Stimulated activated CD8-positive, alpha-beta memory T cell treated with anti-CD3 and anti-CD28 coated beads, Interleukin-12 subunit alpha, Interleukin-12 subunit beta, amount 100 ng/mL, for 24 hours (primary cell): ENCODE data around the gene STRBP.

Experiments used
- DNase-seq: peaks from one replicate; pipeline ENCODE4 v3.0.0-alpha.2; 2020; ENCODE audit errors: extremely low read depth

The STRBP gene

DNA sequence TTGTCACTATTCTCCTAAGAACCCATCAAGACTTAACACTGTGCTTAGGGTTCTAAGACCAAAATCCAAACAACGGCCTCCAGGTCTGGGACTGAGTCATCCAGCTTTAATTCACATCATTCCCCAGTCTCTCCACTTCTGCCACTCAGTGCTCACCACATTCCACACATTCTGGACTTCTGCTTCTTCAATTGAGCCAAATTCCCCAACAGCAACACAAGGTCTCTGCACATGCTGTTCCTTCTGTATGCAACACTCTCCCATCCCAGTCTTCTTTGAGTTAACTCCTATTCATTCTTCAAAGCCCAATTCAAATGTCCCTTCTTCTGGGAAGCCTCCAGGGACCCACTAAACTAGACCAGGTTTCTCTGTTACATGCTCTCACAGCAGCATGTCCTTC lies 137.1 kb downstream of the STRBP start:
- DNase-seq, result no peak

DNA sequence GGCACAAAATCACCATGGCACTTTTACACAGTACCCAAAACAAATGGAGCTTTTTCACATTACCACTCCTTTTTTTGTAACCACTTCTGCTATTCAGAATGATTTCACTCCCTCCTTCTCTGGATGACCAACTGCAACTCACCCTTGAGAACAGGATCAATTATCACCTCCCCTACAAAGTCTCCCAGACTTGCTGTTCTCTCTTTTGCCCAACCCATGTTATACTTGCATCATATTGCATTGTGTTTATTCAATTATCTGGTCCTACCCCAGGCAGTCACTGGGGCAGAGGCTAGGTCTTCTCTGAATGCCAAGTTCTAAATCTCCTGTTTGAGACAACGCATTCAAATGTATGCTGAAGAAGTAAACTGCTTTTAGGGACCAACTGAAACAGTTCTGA lies 139.0 kb downstream of the STRBP start:
- DNase-seq, result no peak

DNA sequence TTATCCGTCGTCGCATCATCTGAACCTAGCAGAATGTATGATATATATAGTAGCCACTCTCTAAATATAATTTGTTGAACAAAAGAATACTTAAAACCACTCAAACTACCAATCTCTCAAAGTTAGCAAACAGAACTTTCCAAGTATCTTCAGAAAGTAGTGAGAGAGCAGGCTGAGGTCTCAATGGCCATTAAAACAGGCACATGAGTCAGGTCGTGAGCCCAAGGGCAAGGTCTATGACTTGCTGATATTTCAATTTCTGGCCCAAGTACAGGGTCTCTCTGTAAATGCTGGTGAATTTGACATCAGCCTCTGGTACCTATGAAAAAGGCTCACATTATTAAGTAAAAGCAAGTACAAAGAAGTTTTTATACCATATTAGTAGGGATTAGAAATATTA lies 139.8 kb downstream of the STRBP start:
- DNase-seq, result no peak

- DNase-seq, result no peak
These were observed 140.8 kb downstream of the STRBP start for GRCh38 chr9:123127512-123128075.

DNA sequence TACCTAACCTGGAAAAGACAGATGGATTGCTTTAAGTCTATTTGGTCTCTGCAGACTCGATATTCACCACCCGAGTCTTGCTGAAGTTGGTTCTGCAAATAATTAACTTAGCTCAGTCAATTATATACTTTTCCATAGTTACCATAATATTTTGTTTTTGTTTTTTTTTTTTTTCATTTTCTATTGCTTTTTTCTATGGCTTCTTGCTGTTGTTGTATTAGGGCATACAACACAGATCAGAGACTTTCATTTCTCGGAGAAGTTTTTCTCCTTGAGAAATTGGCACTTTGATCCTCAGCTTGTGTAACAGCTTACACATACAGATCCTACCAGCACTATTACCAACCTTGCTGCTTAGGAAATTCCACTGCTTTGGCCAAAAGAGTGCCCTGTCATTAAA lies 146.9 kb downstream of the STRBP start:
- DNase-seq, result no peak

- no peak for DNase-seq
These were observed 147.4 kb downstream of the STRBP start for GRCh38 chr9:123120953-123121352.

- no peak for DNase-seq
These were observed 148.3 kb downstream of the STRBP start for GRCh38 chr9:123120131-123120530.

DNA sequence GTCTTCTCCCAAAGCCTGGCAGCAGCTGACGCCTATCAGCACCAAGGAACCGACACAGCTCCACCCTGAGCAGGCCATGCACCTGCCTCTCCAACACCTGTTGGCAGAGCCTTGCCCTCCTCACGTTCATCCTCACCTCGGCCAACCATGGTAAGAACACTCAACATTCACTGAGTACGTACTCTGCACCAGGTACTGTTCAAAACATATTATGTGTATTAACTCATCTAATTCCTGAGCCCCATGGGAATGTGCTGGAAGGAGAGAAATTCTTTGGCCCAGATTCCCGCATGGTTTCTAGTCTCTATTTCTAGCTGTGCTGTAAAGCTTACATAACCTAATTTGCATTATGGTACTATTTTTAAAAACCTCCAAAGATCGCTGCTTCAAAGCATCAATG lies 148.8 kb downstream of the STRBP start:
- no peak for DNase-seq

- DNase-seq, result no peak
These were observed 152.3 kb downstream of the STRBP start for GRCh38 chr9:123116036-123116435.

GRCh38 chr9:123115146-123115913 lies 153.1 kb downstream of the STRBP start:
- DNase-seq, result no peak

- DNase-seq, result no peak
These were observed 155.2 kb downstream of the STRBP start for GRCh38 chr9:123113185-123113584.

- DNase-seq, result no peak
These were observed 156.1 kb downstream of the STRBP start for GRCh38 chr9:123112015-123112975.

DNA sequence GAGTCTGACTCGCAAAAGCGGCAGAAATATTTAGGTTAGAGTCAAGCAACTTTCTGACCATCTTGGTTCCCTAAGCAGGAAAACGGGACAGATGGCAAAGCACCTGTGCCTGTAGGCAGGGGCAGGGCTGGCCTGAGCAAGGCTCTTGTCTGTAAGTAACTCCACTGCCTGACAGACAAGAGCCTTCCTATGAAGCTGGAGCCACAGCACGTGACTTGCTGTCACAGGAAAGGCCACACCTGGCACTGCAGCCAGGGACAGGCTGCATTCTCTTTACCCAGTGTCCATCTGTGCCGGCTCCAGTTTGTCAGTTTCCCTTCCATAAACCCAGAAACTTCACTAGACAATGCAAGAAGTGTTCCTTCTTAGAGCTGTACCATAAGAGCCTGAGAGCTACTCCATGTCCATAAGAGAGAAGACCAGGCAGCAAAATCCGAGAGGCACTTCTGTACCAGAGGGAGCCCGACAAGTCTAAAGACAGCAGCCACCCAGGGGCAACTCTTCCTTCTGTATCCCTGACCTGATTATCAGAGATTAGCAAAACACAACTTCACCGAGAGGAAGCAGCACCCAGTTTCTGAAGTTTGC lies 156.9 kb downstream of the STRBP start:
- no peak for DNase-seq

GRCh38 chr9:123109540-123110279 lies 158.7 kb downstream of the STRBP start:
- DNase-seq, result no peak

GRCh38 chr9:123108976-123109375 lies 159.4 kb downstream of the STRBP start:
- DNase-seq, result no peak

DNA sequence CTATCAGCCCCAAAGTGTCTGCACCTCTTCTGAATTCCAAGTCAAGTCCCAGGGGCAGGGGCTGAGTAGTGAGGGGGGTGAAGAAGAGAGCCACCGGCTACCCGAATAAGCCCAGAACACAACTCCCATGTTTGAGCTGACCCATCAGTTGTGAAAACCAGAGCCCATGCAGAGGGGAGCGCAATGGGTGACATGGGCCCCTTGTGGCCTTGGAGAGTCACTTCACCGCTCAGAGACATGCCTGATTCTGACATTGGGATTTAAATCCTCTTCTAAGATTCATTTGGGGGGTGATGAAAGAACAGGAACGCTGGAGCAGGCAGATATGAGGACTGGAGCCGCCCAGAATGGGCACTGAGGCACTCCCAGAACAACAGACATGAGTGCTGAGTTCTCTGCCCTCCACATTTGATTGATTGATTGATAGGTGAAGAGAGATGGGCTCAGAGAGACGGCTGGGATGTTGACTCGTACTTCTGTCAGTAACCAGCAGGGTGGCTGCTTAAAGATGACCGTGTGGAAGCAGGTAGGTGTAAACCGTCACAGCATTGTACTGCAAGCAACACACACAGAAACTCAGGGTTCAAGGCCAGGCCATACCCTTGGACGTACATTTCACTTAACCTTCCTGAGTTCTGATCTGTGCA lies 160.6 kb downstream of the STRBP start:
- no peak for DNase-seq

DNA sequence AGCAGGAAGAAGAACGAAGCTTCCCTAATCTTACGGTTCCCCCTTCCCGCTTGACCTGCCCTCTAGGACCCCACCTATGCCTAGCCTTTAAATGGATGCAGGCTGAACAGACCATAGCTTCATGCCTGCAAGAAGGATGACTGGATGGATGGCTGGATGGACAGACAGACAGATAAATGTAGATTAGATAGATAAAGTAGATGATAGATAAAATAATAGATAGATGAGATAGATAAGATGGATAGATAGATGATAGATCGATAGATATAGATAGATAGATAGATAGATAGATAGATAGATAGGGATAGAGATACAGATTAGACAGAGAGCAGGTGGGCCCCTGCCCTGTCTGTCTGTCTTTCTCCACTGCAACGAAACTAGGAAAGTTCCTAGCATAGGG lies 162.9 kb downstream of the STRBP start:
- no peak for DNase-seq

DNA sequence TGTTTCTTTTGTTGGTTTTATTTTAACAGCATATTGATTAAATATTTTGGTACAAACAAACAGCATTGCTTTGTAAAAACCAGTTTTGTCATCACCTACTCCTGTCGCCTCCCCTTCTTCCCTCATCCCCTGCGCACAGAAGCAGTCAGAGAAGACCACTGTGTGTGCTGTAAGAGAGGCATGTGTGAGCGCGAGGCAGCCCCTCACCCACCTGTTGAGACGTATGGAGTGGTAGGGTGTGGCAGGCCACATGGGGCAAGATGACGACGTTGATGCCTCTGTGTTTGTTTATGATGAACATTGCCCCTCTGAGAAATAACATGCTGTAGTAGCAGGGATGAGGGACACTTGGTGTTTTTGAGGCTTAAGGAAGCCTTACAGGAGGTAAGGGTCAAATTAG lies 163.6 kb downstream of the STRBP start:
- no peak for DNase-seq

GRCh38 chr9:123102375-123103113 lies 165.8 kb downstream of the STRBP start:
- DNase-seq, result no peak

GRCh38 chr9:123099548-123099947 lies 168.8 kb downstream of the STRBP start:
- no peak for DNase-seq
